A673 (cell line): Measurements from ENCODE around the gene TMEM161B. TPM values are rescaled to one million over a fixed set of nuclear protein-coding genes. Genes with fewer than 3 reads are reported as not detected.

Source experiments
- BruUV-seq: library from RNA; stranded (reverse); fragments of 400-500 nt; replicated peaks from 2 replicates; lab custom pipeline; 2021; lab: Mats Ljungman, UMichigan
- CTCF ChIA-PET: fragments of 300-600 bp; sonication (Branson Sonifier 250); formaldehyde crosslinking; loops from one replicate; lab custom pipeline; 2022; ENCODE audit warnings: antibody characterized with exemption; lab: Charles Lee
- POLR2A ChIA-PET: fragments of 300-600 bp; sonication (Branson Sonifier 250); formaldehyde crosslinking; loops from one replicate; lab custom pipeline; 2022; ENCODE audit warnings: antibody characterized with exemption; ENCODE audit not compliant: low non-redundant PET; lab: Charles Lee
- DNase-seq: peaks from one replicate; pipeline ENCODE4 v3.0.0-alpha.2; 2015; ENCODE audit warnings: low spot score
- H3K27ac ChIP-seq: fragments of 200-600 bp; sonication (generic); 2 replicates; pipeline ENCODE4 v1.5.1; 2016; ENCODE audit warnings: mixed run types, low read depth, mild to moderate bottlenecking, mixed read lengths, antibody characterized with exemption, low read length; ENCODE audit not compliant: poor library complexity, severe bottlenecking
- H3K27me3 ChIP-seq: fragments of 200-600 bp; sonication (generic); replicated peaks from 2 replicates; pipeline ENCODE4 v1.6.1; 2017; ENCODE audit warnings: mixed run types, low read depth, mild to moderate bottlenecking, mixed read lengths, antibody characterized with exemption, low read length; ENCODE audit not compliant: insufficient read depth, poor library complexity
- H3K36me3 ChIP-seq: fragments of 200-600 bp; sonication (generic); 2 replicates; pipeline ENCODE4 v1.6.1; 2016; ENCODE audit warnings: mixed run types, mild to moderate bottlenecking, mixed read lengths, antibody characterized with exemption, low read length; ENCODE audit not compliant: insufficient read depth, poor library complexity, severe bottlenecking
- H3K4me1 ChIP-seq: fragments of 200-600 bp; sonication (generic); 2 replicates; pipeline ENCODE4 v1.6.1; 2017; ENCODE audit warnings: mixed run types, mild to moderate bottlenecking, mixed read lengths, antibody characterized with exemption, low read length; ENCODE audit not compliant: insufficient read depth, poor library complexity, severe bottlenecking
- H3K4me3 ChIP-seq: fragments of 200-600 bp; sonication (generic); 2 replicates; pipeline ENCODE4 v1.5.1; 2016; ENCODE audit warnings: low read depth, mixed run types, mild to moderate bottlenecking, mixed read lengths, low read length; ENCODE audit not compliant: poor library complexity, severe bottlenecking
- H3K9me3 ChIP-seq: fragments of 200-600 bp; sonication (generic); 2 replicates; pipeline ENCODE4 v1.6.1; 2016; ENCODE audit warnings: mixed run types, low read depth, mild to moderate bottlenecking, mixed read lengths, antibody characterized with exemption, low read length; ENCODE audit not compliant: poor library complexity, severe bottlenecking
- EZH2 ChIP-seq: fragments of 200-600 bp; sonication (generic); IDR thresholded peaks from 2 replicates; pipeline ENCODE4 v1.6.1; 2017; ENCODE audit warnings: borderline replicate concordance, low read depth, mild to moderate bottlenecking, mixed read lengths, antibody characterized with exemption, low read length; ENCODE audit not compliant: poor library complexity, severe bottlenecking
- intact Hi-C: fragments of 100-400 bp; cut with micrococcal nuclease; formaldehyde crosslinking; loops from one replicate; pipeline ENCODE4 v1.10.0; 2022; ENCODE audit not compliant: unreplicated experiment
- total RNA-seq: library from RNA; stranded (reverse); gene quantifications from 2 replicates; pipeline ENCODE4 v1.2.3, GENCODE V29; 2021
- TF ChIP-seq, protein P1 (sequence below): fragments of 300-800, 200-600 bp; sonication (generic); conservative IDR thresholded peaks from 2 replicates; pipeline ENCODE4 v1.5.1; 2017; ENCODE audit warnings: low read depth, mild to moderate bottlenecking, antibody characterized with exemption, low read length, moderate library complexity, mixed read lengths

TMEM161B gene
- total RNA-seq, 1 experiment from 2014 or later: 20.7 TPM

DNA sequence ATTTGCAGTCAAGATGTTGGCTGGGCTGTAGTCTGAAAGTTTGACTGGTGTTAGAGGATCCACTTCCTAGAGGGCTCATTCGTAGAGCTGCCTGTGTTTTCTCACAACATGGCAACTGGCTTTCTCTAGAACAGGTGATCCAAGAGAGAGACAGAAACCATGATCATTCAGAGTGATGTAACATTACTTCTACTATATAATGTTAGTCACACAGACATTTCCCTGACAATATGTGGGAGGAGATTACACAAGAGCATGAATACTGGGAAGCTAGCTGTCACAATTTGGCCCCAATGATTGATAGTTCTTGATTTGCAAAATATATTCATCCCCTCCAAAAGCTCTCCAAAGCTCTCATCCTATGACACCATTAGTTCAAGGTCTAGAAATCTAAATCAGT is 10.9 kb upstream of the TMEM161B start:
- Histone ChIP-seq H3K36me3 (peaks cover 7% of the 10 kb centered on the region), H3K27ac (no peak overlapping the region), H3K4me3 (no peak overlapping the region), H3K4me1 (no peaks in the 10 kb centered on the region), H3K9me3 (no peaks in the 10 kb centered on the region), H3K27me3 (no peaks in the 10 kb centered on the region)
- BruUV-seq: no TSS peak
- ChIA-PET CTCF (no interaction called here), POLR2A (no interaction called here)
- intact Hi-C loops: no loop called here
- TF ChIP-seq, protein P1, sequence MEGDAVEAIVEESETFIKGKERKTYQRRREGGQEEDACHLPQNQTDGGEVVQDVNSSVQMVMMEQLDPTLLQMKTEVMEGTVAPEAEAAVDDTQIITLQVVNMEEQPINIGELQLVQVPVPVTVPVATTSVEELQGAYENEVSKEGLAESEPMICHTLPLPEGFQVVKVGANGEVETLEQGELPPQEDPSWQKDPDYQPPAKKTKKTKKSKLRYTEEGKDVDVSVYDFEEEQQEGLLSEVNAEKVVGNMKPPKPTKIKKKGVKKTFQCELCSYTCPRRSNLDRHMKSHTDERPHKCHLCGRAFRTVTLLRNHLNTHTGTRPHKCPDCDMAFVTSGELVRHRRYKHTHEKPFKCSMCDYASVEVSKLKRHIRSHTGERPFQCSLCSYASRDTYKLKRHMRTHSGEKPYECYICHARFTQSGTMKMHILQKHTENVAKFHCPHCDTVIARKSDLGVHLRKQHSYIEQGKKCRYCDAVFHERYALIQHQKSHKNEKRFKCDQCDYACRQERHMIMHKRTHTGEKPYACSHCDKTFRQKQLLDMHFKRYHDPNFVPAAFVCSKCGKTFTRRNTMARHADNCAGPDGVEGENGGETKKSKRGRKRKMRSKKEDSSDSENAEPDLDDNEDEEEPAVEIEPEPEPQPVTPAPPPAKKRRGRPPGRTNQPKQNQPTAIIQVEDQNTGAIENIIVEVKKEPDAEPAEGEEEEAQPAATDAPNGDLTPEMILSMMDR: no peak
- TF ChIP-seq EZH2: no peak
- peak; percentile 1 for DNase-seq

DNA sequence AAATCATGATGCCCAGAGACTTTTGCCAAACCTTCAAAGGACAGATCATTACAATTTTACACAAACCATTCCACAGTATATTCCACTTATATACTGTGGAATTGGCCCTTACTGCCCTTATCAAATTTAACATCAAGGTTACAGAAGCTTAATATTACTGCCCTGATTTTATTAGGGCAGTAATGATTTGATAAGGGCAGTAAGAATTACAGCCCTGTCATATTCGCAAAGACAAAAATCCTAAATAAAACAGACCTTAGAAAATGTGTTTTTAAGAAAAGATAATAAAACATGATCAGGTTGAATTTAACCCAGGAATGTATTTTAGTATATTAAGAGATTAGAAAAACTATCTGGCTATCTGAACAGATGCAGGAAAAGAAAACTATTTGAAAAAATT is 7.7 kb upstream of the TMEM161B start:
- H3K36me3 ChIP-seq: peaks cover 15% of the 10 kb centered on the region
- no peak for DNase-seq
- intact Hi-C loops: no loop called here
- no peak overlapping the region for H3K4me3 ChIP-seq
- TF ChIP-seq EZH2: no peak
- TF ChIP-seq, protein P1: no peak
- ChIA-PET POLR2A (no interaction called here), CTCF (no interaction called here)
- H3K27ac ChIP-seq: no peak overlapping the region
- H3K9me3 ChIP-seq: no peaks in the 10 kb centered on the region
- no peaks in the 10 kb centered on the region for H3K4me1 ChIP-seq
- no peaks in the 10 kb centered on the region for H3K27me3 ChIP-seq
- BruUV-seq: no TSS peak

DNA sequence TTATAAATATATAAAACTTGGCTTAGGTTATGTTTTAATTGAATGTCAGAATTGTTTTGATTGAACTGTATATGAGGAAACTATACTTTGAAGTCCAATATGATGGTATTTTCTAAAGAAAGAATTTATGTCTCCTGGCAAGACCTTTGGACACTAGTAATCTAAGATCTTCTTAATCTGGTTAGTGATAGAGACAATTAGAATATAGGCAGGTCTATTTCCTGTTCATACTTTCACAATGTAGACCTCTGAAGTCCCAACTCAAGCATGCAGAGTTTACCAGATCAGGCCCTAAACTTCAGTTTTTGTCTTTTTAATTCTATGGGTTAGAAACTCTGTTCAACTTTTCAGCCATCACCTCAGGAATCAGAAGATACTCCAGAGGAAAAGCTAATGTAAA is 6.9 kb upstream of the TMEM161B start:
- no peak for DNase-seq
- H3K36me3 ChIP-seq: peaks cover 15% of the 10 kb centered on the region
- TF ChIP-seq, protein P1: no peak
- TF ChIP-seq EZH2: no peak
- no peaks in the 10 kb centered on the region for H3K27me3 ChIP-seq
- H3K4me3 ChIP-seq: no peak overlapping the region
- POLR2A ChIA-PET: no interaction called here
- intact Hi-C loops: no loop called here
- H3K9me3 ChIP-seq: no peaks in the 10 kb centered on the region
- no TSS peak for BruUV-seq
- H3K27ac ChIP-seq: no peak overlapping the region
- CTCF ChIA-PET: no interaction called here
- H3K4me1 ChIP-seq: peaks cover 4% of the 10 kb centered on the region
